OCI-M1 (cell line): ENCODE data around the gene XPNPEP1.

Experiments
- DNase-seq: peaks from one replicate; lab custom pipeline; 2025; lab: John Stamatoyannopoulos, UW

Gene XPNPEP1

DNA sequence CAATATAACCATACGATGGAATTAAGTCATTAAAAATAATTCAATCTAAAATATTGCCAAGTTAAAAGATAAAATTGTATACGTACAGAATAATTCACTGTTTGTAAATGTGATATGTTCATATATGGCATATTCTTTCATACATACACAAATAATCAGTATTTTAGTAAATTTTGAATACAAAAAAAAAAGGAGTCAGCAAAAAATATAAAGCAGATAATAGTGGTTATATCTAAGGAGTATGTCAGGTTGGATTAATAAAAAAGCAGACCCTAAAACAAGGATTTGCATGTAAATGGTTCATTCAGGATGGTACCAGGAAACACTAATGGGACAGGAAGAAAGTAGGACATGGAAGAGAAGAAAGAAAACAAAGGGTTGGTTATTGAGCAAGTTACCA is 59.5 kb downstream of the XPNPEP1 start:
- no peak for DNase-seq

- DNase-seq = no peak
These were observed 60.6 kb downstream of the XPNPEP1 start for GRCh38 chr10:109862738-109863137.

GRCh38 chr10:109862041-109862440 is 61.3 kb downstream of the XPNPEP1 start:
- no peak for DNase-seq

GRCh38 chr10:109861081-109861480 is 62.2 kb downstream of the XPNPEP1 start:
- DNase-seq = no peak

GRCh38 chr10:109859221-109859620 is 64.1 kb downstream of the XPNPEP1 start:
- DNase-seq = no peak

- no peak for DNase-seq
These were observed 67.6 kb downstream of the XPNPEP1 start for GRCh38 chr10:109855746-109856145.

GRCh38 chr10:109853921-109854320 is 69.4 kb downstream of the XPNPEP1 start:
- DNase-seq = no peak

DNA sequence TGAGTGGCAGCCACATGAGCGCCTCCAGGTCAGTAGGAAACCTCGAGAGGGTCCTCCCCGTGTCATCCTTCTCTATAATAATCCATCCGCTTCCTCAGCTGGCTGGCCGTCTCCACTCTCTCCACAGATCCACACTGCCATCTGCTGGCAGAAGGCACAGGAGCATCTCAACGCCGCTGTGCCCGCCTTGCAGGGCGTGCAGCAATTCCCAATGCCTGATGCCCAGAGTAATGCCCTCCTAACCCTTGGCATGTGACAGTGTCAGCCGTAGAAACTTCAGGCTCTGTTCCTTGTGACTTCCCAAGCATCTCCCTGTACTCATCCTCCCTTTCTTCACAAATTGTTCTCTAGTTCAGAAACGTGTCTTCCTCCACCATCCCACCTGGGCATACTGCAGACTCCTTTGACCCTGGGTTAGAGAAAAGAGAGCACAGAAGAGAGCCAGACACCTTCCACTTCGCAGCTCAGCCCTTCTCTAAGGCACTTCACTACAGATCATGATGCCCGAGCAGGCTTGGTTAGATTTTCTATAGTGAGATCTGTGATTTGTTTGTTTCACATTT is 70.8 kb downstream of the XPNPEP1 start:
- DNase-seq = peak; percentile 86

- no peak for DNase-seq
These were observed 71.5 kb downstream of the XPNPEP1 start for GRCh38 chr10:109851616-109852474.

DNA sequence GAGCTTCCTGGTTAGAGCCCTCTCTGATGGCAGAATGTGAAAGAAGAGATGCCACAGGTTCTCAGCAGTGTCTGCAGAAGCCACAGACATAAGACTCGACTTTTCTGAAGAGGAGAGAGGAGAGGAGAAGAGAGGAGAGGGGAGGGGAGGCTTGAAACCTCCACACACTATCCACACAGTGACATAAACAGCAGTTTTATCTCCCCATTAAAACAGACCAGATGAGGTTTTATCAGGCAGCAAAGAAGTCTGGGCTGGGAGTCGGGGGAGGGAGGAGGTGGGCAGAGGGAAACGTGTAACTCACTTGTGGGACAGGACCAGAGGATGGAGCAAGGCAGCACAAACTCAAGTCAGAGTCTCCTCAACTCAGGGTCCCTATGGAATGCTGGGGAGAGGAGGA is 76.5 kb downstream of the XPNPEP1 start:
- peak; percentile 53 for DNase-seq

GRCh38 chr10:109845308-109845707 is 78.0 kb downstream of the XPNPEP1 start:
- no peak for DNase-seq

GRCh38 chr10:109838592-109839244 is 84.6 kb downstream of the XPNPEP1 start:
- no peak for DNase-seq

DNA sequence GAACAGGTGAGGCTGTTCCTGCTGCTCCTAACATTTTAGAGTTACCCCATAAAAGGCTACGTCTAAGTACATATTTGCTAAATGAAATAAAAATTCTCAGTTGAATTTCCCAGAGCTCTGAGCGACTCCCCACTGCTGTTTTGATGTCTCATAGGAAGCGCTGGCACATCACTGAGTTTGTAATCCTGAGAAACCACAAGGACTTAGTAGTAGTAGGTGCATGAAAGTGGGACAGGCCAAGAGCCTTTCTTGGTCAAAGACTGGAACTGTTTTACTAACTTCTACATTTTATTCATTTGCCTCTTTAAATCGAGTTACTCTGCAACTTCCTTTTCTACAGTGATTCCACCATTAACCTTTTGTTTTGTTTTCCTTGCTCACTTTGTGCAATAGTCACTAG is 85.9 kb downstream of the XPNPEP1 start:
- no peak for DNase-seq

DNA sequence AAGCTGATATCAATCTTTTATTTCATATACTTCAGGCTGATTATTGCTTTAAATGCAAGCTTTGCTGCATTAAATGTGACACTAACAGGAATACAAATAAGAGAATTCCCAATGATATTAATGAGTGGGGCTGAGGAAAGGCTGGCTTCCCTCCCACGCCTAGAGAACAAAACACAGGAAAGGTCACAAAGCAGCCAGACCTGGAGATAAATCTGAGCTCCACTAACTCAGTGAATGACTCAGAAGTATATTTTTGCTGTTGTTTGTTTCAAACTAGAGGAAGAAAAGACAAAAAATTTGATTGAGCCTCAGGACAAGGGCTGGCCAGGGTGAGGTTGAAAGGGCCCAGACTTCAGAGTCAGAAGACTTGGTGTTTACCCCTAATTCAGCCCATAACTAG is 88.1 kb downstream of the XPNPEP1 start:
- DNase-seq = no peak

- DNase-seq = no peak
These were observed 91.5 kb downstream of the XPNPEP1 start for GRCh38 chr10:109831846-109832245.

GRCh38 chr10:109824206-109824605 is 99.1 kb downstream of the XPNPEP1 start:
- no peak for DNase-seq

GRCh38 chr10:109823196-109823595 is 100.1 kb downstream of the XPNPEP1 start:
- no peak for DNase-seq

- DNase-seq = no peak
These were observed 101.6 kb downstream of the XPNPEP1 start for GRCh38 chr10:109821672-109822071.

- no peak for DNase-seq
These were observed 102.5 kb downstream of the XPNPEP1 start for GRCh38 chr10:109820620-109821405.

GRCh38 chr10:109819807-109820206 is 103.5 kb downstream of the XPNPEP1 start:
- no peak for DNase-seq
